HepG2 (cell line): ENCODE measurements around the gene SLC22A31.

ENCODE experiments used
- ELF4 ChIP-seq: sonication (generic); formaldehyde crosslinking; IDR thresholded peaks from 2 replicates; pipeline ENCODE4 v1.5.0; 2020; ENCODE audit warnings: missing genetic modification reagents, mild to moderate bottlenecking, moderate library complexity, borderline replicate concordance
- NONO ChIP-seq, 2 experiments: fragments of 450-650 bp in 1 of 2; sonication (generic) in 1 of 2; formaldehyde crosslinking in 1 of 2; IDR thresholded peaks in 1 of 2; conservative IDR thresholded peaks in 1 of 2; 2 replicates each; pipeline versions ENCODE4 v1.6.1 to v1.8.0; 2017 to 2022; ENCODE audit warnings: mild to moderate bottlenecking in 1 of 2, missing genetic modification reagents in 1 of 2, moderate library complexity in 1 of 2
- TCF7L2 ChIP-seq: IDR thresholded peaks from 2 replicates; pipeline ENCODE4 v1.6.1; 2011; ENCODE audit warnings: mild to moderate bottlenecking, low read depth, low read length, moderate library complexity
- TSC22D2 ChIP-seq: sonication (generic); formaldehyde crosslinking; IDR thresholded peaks from 2 replicates; pipeline ENCODE4 v1.5.1; 2020; ENCODE audit warnings: missing genetic modification reagents, mild to moderate bottlenecking, borderline replicate concordance
- ZFX ChIP-seq: sonication (generic); formaldehyde crosslinking; IDR thresholded peaks from 2 replicates; pipeline ENCODE4 v1.4.0; 2020; ENCODE audit warnings: mild to moderate bottlenecking, low read depth, missing genetic modification reagents, moderate library complexity
- ZNF274 ChIP-seq: sonication (generic); formaldehyde crosslinking; IDR thresholded peaks from 2 replicates; pipeline ENCODE4 v1.5.1; 2020; ENCODE audit warnings: mild to moderate bottlenecking, missing genetic modification reagents
- TF ChIP-seq, protein P1 (sequence below): sonication (generic); formaldehyde crosslinking; IDR thresholded peaks from 2 replicates; pipeline ENCODE4 v1.4.0; 2020; ENCODE audit warnings: missing genetic modification reagents
- TF ChIP-seq, protein P2 (sequence below): sonication (generic); formaldehyde crosslinking; IDR thresholded peaks from 2 replicates; pipeline ENCODE4 v1.5.0; 2020; ENCODE audit warnings: mild to moderate bottlenecking, missing genetic modification reagents, moderate library complexity

DNA sequence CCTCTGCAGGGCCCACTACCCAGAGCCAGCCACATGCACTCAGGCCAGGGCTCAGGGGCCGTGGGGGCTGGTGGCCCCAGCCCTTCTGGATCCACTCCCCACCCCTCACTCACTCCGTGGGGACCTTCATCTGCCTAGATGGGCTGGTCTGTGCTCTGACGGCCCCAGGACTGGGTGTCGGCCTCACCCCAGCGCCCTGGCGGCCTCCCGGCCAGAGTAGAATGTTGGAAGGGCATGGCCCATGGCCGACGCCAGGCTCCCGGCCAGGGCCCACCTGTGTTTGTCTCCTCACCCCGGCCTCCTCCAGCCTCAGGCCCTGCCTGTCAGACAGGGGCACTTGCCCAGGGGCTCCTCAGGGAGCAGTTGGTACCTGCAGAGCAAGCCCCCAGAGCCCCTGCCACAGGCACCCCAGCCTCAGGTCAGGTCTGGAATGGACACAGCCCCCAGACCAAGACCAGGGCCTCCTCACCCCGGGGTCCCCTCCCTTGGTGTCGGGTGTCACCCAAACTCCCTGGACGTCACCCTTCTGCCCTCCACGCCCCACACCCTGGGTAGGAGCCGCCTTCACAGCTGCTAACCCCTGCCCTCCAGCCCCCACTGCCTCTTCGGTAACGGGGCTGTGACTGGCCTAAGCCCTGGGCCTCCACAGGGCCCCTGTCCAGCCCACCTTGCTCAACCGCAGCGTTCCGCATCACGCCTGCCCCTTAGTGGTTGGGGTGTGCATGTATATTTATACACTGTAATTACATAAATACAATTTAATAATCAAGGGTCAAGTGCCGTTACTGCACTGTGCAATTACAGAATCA, 31.8 kb downstream of the SLC22A31 start:
- no peak for TF ChIP-seq ELF4 (CRISPR knock-in tag)
- TF ChIP-seq ZFX (CRISPR knock-in tag) = no peak
- TF ChIP-seq, protein P1, sequence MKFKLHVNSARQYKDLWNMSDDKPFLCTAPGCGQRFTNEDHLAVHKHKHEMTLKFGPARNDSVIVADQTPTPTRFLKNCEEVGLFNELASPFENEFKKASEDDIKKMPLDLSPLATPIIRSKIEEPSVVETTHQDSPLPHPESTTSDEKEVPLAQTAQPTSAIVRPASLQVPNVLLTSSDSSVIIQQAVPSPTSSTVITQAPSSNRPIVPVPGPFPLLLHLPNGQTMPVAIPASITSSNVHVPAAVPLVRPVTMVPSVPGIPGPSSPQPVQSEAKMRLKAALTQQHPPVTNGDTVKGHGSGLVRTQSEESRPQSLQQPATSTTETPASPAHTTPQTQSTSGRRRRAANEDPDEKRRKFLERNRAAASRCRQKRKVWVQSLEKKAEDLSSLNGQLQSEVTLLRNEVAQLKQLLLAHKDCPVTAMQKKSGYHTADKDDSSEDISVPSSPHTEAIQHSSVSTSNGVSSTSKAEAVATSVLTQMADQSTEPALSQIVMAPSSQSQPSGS (CRISPR knock-in tag) = no peak
- TF ChIP-seq TSC22D2 (CRISPR knock-in tag) = no peak
- no peak for TF ChIP-seq NONO (IDR thresholded peaks at IDR 0.05)
- TF ChIP-seq NONO (CRISPR knock-in tag; conservative IDR thresholded peaks at IDR 0.05) = no peak
- TF ChIP-seq TCF7L2 = no peak
- no peak for TF ChIP-seq ZNF274 (CRISPR knock-in tag)
- TF ChIP-seq, protein P2, sequence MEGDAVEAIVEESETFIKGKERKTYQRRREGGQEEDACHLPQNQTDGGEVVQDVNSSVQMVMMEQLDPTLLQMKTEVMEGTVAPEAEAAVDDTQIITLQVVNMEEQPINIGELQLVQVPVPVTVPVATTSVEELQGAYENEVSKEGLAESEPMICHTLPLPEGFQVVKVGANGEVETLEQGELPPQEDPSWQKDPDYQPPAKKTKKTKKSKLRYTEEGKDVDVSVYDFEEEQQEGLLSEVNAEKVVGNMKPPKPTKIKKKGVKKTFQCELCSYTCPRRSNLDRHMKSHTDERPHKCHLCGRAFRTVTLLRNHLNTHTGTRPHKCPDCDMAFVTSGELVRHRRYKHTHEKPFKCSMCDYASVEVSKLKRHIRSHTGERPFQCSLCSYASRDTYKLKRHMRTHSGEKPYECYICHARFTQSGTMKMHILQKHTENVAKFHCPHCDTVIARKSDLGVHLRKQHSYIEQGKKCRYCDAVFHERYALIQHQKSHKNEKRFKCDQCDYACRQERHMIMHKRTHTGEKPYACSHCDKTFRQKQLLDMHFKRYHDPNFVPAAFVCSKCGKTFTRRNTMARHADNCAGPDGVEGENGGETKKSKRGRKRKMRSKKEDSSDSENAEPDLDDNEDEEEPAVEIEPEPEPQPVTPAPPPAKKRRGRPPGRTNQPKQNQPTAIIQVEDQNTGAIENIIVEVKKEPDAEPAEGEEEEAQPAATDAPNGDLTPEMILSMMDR (CRISPR knock-in tag) = 0 out of 2 replicates have a peak, but pooled peaks have one; percentile 17
